Neural progenitor cell (in vitro differentiated cells): ENCODE data around the gene UACA. TPM values are rescaled to one million over a fixed set of nuclear protein-coding genes. Genes with fewer than 3 reads are reported as not detected.
A peak's percentile ranks its signal among the peaks of the same experiment; 100 is the strongest.

Experiments used
- DNase-seq: peaks from one replicate; pipeline ENCODE4 v3.0.0-alpha.2; 2016; ENCODE audit warnings: low spot score
- H2AFZ ChIP-seq: fragments of 200-600 bp; sonication (generic); replicated peaks from 2 replicates; pipeline ENCODE4 v1.6.1; 2016; ENCODE audit warnings: antibody characterized with exemption
- H3F3A ChIP-seq: fragments of 200-600 bp; sonication (generic); 2 replicates; pipeline ENCODE4 v1.6.1; 2016; ENCODE audit warnings: antibody characterized with exemption, low read depth
- H3K27ac ChIP-seq: fragments of 200-600 bp; sonication (generic); 2 replicates; pipeline ENCODE4 v1.5.1; 2016; ENCODE audit warnings: mild to moderate bottlenecking
- H3K27me3 ChIP-seq: fragments of 200-600 bp; sonication (generic); 2 replicates; pipeline ENCODE4 v1.6.1; 2016; ENCODE audit warnings: mild to moderate bottlenecking, moderate library complexity
- H3K36me3 ChIP-seq: fragments of 200-600 bp; sonication (generic); 2 replicates; pipeline ENCODE4 v1.5.1; 2016
- H3K4me1 ChIP-seq: fragments of 200-600 bp; sonication (generic); 2 replicates; pipeline ENCODE4 v1.6.1; 2016; ENCODE audit warnings: mixed run types
- H3K4me2 ChIP-seq: fragments of 200-600 bp; sonication (generic); 2 replicates; pipeline ENCODE4 v1.6.1; 2016
- H3K4me3 ChIP-seq: fragments of 200-600 bp; sonication (generic); 2 replicates; pipeline ENCODE4 v1.5.1; 2016
- H3K79me2 ChIP-seq: fragments of 200-600 bp; sonication (generic); 2 replicates; pipeline ENCODE4 v1.6.1; 2016; ENCODE audit warnings: low read depth
- H3K9ac ChIP-seq: fragments of 200-600 bp; sonication (generic); 2 replicates; pipeline ENCODE4 v1.6.1; 2016
- H3K9me3 ChIP-seq: fragments of 200-600 bp; sonication (generic); 2 replicates; pipeline ENCODE4 v1.5.1; 2016; ENCODE audit warnings: low read depth
- H4K20me1 ChIP-seq: fragments of 200-600 bp; sonication (generic); 2 replicates; pipeline ENCODE4 v1.6.1; 2016; ENCODE audit warnings: low read depth
- H3K27ac Mint-ChIP-seq: 3 replicates; pipeline ENCODE4 v1.8.0; 2021; ENCODE audit warnings: mixed read lengths
- H3K27me3 Mint-ChIP-seq: 2 replicates; pipeline ENCODE4 v1.8.0; 2022; ENCODE audit warnings: low read depth, mild to moderate bottlenecking, inconsistent platforms, moderate library complexity, mixed read lengths; ENCODE audit not compliant: insufficient read depth
- H3K36me3 Mint-ChIP-seq: 3 replicates; pipeline ENCODE4 v1.8.0; 2021; ENCODE audit warnings: mixed read lengths
- H3K4me1 Mint-ChIP-seq: 3 replicates; pipeline ENCODE4 v1.8.0; 2021; ENCODE audit warnings: mixed read lengths
- H3K4me3 Mint-ChIP-seq: 3 replicates; pipeline ENCODE4 v1.8.0; 2021; ENCODE audit warnings: mild to moderate bottlenecking, moderate library complexity, mixed read lengths
- H3K9me3 Mint-ChIP-seq: 3 replicates; pipeline ENCODE4 v1.8.0; 2020; ENCODE audit warnings: mixed read lengths
- CTCF ChIP-seq: fragments of 200-600 bp; sonication (generic); IDR thresholded peaks from 2 replicates; pipeline ENCODE4 v1.5.1; 2017; ENCODE audit warnings: antibody characterized with exemption, mild to moderate bottlenecking
- EZH2 ChIP-seq: fragments of 200-600 bp; sonication (generic); IDR thresholded peaks from 2 replicates; pipeline ENCODE4 v1.6.1; 2017; ENCODE audit warnings: antibody characterized with exemption, mild to moderate bottlenecking, moderate library complexity
- EZH2phosphoT487 ChIP-seq: fragments of 200-600 bp; sonication (generic); IDR thresholded peaks from 2 replicates; pipeline ENCODE4 v1.6.1; 2017; ENCODE audit warnings: antibody characterized with exemption
- total RNA-seq: library from RNA; depleted of rRNA; stranded (reverse); fragments of >200 nt; gene quantifications from 2 replicates; pipeline ENCODE4 v1.2.3, GENCODE V29; 2015; ENCODE audit warnings: low replicate concordance

The UACA gene
- total RNA-seq, 1 donor from 2014 or later: 70.0 TPM

- Mint-ChIP-seq H3K27ac (no peak overlapping the region), H3K4me1 (no peaks in the 10 kb centered on the region), H3K9me3 (no peaks in the 10 kb centered on the region), H3K27me3 (peaks cover 4% of the 10 kb centered on the region), H3K4me3 (no peak overlapping the region), H3K36me3 (no peaks in the 10 kb centered on the region)
- no peaks in the 10 kb centered on the region for H3K27me3 ChIP-seq
- no peaks in the 10 kb centered on the region for H3F3A ChIP-seq
- H3K4me3 ChIP-seq: no peak overlapping the region
- no peaks in the 10 kb centered on the region for H4K20me1 ChIP-seq
- no peak overlapping the region for H3K27ac ChIP-seq
- no peaks in the 10 kb centered on the region for H3K79me2 ChIP-seq
- TF ChIP-seq CTCF (no peak), EZH2phosphoT487 (no peak), EZH2 (no peak)
- H3K9ac ChIP-seq: no peak overlapping the region
- no peak overlapping the region for H3K4me2 ChIP-seq
- no peaks in the 10 kb centered on the region for H3K4me1 ChIP-seq
- no peak overlapping the region for H2AFZ ChIP-seq
- DNase-seq: no peak
- no peaks in the 10 kb centered on the region for H3K36me3 ChIP-seq
- H3K9me3 ChIP-seq: no peaks in the 10 kb centered on the region
Measured at GRCh38 chr15:70772402-70772801, 9.0 kb upstream of the UACA start.

- H3K9me3 ChIP-seq: no peaks in the 10 kb centered on the region
- no peak for TF ChIP-seq EZH2phosphoT487
- TF ChIP-seq EZH2: no peak
- TF ChIP-seq CTCF: no peak
- H3K4me1 ChIP-seq: no peaks in the 10 kb centered on the region
- H3K27me3 Mint-ChIP-seq: peaks cover 2% of the 10 kb centered on the region
- H4K20me1 ChIP-seq: no peaks in the 10 kb centered on the region
- no peak overlapping the region for H3K4me3 ChIP-seq
- H3K4me1 Mint-ChIP-seq: no peaks in the 10 kb centered on the region
- H3K36me3 ChIP-seq: no peaks in the 10 kb centered on the region
- H3K79me2 ChIP-seq: no peaks in the 10 kb centered on the region
- H3K27ac Mint-ChIP-seq: no peak overlapping the region
- H3K27me3 ChIP-seq: no peaks in the 10 kb centered on the region
- H3K36me3 Mint-ChIP-seq: no peaks in the 10 kb centered on the region
- H3K9ac ChIP-seq: no peak overlapping the region
- H3K9me3 Mint-ChIP-seq: no peaks in the 10 kb centered on the region
- H3K4me3 Mint-ChIP-seq: no peak overlapping the region
- H2AFZ ChIP-seq: no peak overlapping the region
- no peaks in the 10 kb centered on the region for H3F3A ChIP-seq
- H3K4me2 ChIP-seq: no peak overlapping the region
- DNase-seq: no peak
- no peak overlapping the region for H3K27ac ChIP-seq
Measured at GRCh38 chr15:70770863-70771262, 7.5 kb upstream of the UACA start.

- Mint-ChIP-seq H3K27ac (no peak overlapping the region), H3K9me3 (no peaks in the 10 kb centered on the region), H3K27me3 (peaks cover 2% of the 10 kb centered on the region), H3K4me1 (peaks cover 8% of the 10 kb centered on the region), H3K36me3 (no peaks in the 10 kb centered on the region), H3K4me3 (no peak overlapping the region)
- H3K9me3 ChIP-seq: no peaks in the 10 kb centered on the region
- no peaks in the 10 kb centered on the region for H3K36me3 ChIP-seq
- H3K9ac ChIP-seq: no peak overlapping the region
- no peaks in the 10 kb centered on the region for H4K20me1 ChIP-seq
- no peak overlapping the region for H3K27ac ChIP-seq
- H3K27me3 ChIP-seq: no peaks in the 10 kb centered on the region
- H2AFZ ChIP-seq: peak overlapping the region; percentile 9
- H3K4me3 ChIP-seq: no peak overlapping the region
- TF ChIP-seq EZH2: no peak
- DNase-seq: no peak
- no peak overlapping the region for H3K4me2 ChIP-seq
- H3F3A ChIP-seq: peaks cover 7% of the 10 kb centered on the region
- peaks cover 9% of the 10 kb centered on the region for H3K4me1 ChIP-seq
- H3K79me2 ChIP-seq: no peaks in the 10 kb centered on the region
Measured at GRCh38 chr15:70768257-70768883, 5.0 kb upstream of the UACA start.

DNA sequence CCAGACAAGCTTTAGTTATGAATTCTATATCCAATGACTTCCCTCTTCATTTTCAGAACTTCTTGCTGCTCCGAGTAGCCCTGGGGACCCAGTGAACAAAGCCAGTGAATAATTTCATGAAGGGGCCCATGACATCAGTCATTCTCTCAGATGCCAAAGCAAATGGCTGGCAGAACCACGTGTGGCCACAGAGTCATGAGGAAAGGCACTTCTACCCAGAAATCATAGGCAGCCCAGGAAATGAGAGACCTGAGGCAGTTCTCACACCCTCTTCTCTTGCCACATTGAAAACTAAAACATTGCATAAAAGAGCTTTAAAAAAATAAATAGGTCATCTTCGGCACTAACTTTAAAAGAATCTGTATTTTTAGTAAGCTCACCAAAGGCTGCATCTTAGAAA, 4.3 kb upstream of the UACA start:
- Histone ChIP-seq H3K9ac (no peak overlapping the region), H4K20me1 (peaks cover 3% of the 10 kb centered on the region), H3K27ac (no peak overlapping the region), H3K9me3 (no peaks in the 10 kb centered on the region), H3K27me3 (no peaks in the 10 kb centered on the region), H2AFZ (no peak overlapping the region), H3K4me2 (no peak overlapping the region), H3K4me1 (peaks cover 9% of the 10 kb centered on the region), H3K79me2 (peaks cover 3% of the 10 kb centered on the region), H3K36me3 (no peaks in the 10 kb centered on the region), H3F3A (peaks cover 14% of the 10 kb centered on the region), H3K4me3 (no peak overlapping the region)
- Mint-ChIP-seq H3K27ac (no peak overlapping the region), H3K36me3 (no peaks in the 10 kb centered on the region), H3K27me3 (peaks cover 2% of the 10 kb centered on the region), H3K4me3 (no peak overlapping the region), H3K4me1 (peaks cover 8% of the 10 kb centered on the region), H3K9me3 (no peaks in the 10 kb centered on the region)
- DNase-seq: no peak
- TF ChIP-seq EZH2phosphoT487 (no peak), EZH2 (no peak), CTCF (no peak)
